B cell (primary cell): Measurements from ENCODE around the gene DENND1A.
"Not testable (repeated sequence)": the region's sequence is repeated elsewhere in the genome, so short reads cannot be mapped to it uniquely, and the experiment has no call there.

Experiments
- CTCF ChIP-seq: fragments of 200-600 bp; IDR thresholded peaks from one replicate; pipeline ENCODE4 v1.8.0; 2022; ENCODE audit warnings: antibody characterized with exemption, mild to moderate bottlenecking
- EZH2 ChIP-seq: IDR thresholded peaks from 2 replicates; pipeline ENCODE4 v1.6.1; 2012; ENCODE audit warnings: borderline replicate concordance, low read depth, mild to moderate bottlenecking, moderate library complexity, low read length; ENCODE audit not compliant: insufficient read depth, poor library complexity, severe bottlenecking

GRCh38 chr9:123944464-123944863 is 14.5 kb upstream of the DENND1A start:
- TF ChIP-seq CTCF, EZH2: not testable (repeated sequence)
